Measurements from ENCODE around the gene KLHL6.

KLHL6 gene

DNA sequence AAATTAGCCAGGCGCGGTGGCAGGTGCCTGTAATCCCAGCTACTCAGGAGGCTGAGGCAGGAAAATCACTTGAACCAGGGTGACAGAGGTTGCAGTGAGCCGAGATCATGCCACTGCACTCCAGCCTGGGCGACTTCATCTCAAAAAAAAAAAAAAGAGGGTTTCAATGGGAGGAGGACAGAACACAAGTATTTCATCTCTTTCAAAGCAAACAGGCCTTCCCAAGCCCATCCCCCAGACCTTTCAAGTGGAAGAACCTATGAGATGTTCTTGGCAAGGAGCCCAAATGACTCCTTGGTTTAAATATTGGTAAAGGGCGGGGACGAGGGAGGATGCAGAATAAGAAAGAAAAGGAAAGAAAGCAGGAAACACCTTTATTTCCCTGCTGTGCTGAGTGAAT, 64.9 kb downstream of the KLHL6 start:
- no peak overlapping the region for H3K4me3 ChIP-seq (ENCODE audit: low read length)
- DNase-seq (ENCODE audit: low read depth), result no peak
- TF ChIP-seq, protein P1, sequence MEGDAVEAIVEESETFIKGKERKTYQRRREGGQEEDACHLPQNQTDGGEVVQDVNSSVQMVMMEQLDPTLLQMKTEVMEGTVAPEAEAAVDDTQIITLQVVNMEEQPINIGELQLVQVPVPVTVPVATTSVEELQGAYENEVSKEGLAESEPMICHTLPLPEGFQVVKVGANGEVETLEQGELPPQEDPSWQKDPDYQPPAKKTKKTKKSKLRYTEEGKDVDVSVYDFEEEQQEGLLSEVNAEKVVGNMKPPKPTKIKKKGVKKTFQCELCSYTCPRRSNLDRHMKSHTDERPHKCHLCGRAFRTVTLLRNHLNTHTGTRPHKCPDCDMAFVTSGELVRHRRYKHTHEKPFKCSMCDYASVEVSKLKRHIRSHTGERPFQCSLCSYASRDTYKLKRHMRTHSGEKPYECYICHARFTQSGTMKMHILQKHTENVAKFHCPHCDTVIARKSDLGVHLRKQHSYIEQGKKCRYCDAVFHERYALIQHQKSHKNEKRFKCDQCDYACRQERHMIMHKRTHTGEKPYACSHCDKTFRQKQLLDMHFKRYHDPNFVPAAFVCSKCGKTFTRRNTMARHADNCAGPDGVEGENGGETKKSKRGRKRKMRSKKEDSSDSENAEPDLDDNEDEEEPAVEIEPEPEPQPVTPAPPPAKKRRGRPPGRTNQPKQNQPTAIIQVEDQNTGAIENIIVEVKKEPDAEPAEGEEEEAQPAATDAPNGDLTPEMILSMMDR (conservative IDR thresholded peaks at IDR 0.05; ENCODE audit: low read depth, low read length), result no peak

DNA sequence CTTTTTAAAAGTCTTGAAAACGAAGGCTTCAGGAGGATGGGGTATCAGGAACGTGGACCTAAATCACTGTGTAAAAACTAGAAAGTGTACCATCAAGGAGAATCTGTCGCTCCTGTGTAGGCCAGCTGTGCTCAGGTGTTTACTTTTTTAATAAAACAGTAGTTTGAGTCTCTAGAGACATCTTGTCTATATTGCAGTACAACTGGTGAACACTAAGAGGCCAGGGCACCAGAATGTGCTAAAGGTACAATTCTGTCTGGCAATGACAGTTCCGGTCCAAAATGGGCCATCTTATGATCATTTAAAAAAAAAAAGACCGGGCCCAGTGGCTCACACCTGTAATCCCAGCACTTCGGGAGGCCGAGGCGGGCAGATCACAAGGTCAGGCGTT, 65.3 kb downstream of the KLHL6 start:
- no peak for DNase-seq (ENCODE audit: low read depth)
- TF ChIP-seq, protein P1 (conservative IDR thresholded peaks at IDR 0.05; ENCODE audit: low read depth, low read length), result no peak
- H3K4me3 ChIP-seq (ENCODE audit: low read length), result no peak overlapping the region

DNA sequence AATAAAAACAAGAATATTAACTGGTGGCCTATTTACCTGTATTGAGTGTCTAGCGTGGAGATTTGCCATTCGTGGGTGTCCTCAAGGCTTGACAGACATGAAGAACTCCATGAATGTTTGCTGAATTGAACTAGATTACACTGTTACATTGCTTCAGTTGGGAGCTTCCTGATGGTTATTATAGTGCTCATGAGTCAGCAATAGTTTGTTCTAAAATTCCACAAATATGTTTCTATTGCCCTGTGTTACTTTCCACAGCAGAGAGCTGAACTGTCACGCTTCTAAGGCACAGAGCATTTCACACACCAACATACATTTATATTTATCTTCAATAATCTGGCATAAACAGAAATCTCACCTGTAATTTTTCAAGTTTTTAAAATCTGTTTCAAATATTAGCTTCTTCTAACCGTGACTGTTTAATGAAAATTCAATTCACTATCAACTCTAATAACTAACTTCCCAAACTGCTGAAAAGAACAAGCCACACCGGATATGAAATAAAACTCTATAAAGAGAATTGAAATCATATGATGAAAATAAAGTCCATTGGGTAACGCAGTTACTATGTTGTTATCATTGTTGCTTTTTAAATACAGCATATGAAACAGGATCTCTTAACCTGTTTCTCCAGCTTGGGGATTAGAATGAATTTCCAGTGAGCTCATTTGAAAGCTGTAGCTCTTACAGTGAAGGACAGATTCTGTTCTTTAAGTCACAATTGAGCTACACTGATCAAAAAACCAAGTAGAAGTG, 65.9 kb downstream of the KLHL6 start:
- H3K4me3 ChIP-seq (ENCODE audit: low read length), result no peak overlapping the region
- no peak for DNase-seq (ENCODE audit: low read depth)
- TF ChIP-seq, protein P1 (conservative IDR thresholded peaks at IDR 0.05; ENCODE audit: low read depth, low read length), result no peak

DNA sequence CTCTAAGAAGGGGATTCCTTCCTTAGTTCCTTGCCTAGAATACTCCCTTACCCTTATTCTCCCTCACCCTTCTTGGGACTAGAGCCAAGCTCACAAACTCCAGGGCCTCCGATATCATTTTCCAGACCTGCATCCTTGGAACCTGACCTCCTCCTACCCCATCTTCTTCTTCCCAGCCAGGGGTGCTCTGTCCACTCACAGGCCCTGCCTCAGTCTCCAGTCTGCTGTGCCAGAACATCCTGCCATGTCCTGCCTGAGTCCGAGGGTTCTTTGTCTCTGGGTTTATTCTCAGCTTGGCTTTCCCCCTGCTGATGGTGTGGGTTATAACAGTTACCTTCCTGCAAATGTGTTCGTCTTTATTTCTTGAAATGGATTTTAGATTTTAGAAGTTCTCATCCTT, 67.2 kb downstream of the KLHL6 start:
- DNase-seq (ENCODE audit: low read depth), result no peak
- H3K4me3 ChIP-seq (ENCODE audit: low read length), result no peak overlapping the region
- TF ChIP-seq, protein P1 (conservative IDR thresholded peaks at IDR 0.05; ENCODE audit: low read depth, low read length), result no peak

DNA sequence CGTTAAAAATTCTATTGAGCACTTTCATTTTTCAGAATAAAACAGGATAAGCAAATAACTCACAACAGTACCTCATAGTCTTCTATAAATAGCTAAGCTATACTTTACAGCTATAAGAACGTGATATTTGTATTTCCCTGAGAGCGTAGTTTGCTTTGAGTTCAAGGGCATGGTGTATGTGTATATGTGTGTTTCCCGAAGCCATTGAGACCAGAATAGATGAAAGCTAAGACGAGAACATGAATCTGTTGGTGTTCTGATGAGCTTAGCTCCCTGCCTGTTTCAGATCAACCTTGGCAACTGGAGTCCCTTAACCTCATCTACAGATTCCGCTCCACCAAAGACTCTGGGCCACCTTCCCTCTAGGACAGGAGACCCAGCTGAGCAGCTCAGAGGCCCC, 67.6 kb downstream of the KLHL6 start:
- TF ChIP-seq, protein P1 (conservative IDR thresholded peaks at IDR 0.05; ENCODE audit: low read depth, low read length), result no peak
- no peak overlapping the region for H3K4me3 ChIP-seq (ENCODE audit: low read length)
- no peak for DNase-seq (ENCODE audit: low read depth)

DNA sequence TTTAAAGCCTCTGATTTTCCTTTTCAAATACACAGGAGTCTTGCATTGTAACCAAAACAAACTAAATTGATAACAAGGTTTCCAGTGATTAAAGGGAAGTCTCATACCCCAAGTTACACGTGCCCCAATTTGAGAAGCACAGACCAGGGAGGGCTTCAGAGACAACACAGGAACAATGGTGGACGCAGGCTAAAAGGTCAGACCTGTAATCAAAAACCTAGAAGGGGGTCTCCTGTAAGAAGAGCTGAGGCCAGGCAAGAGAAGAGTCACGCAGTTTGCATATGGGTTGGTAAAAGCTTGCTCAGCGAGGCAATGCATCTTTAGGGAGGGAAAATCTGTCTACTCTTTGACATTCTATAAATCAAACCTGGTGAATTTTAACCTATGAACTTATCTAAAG, 68.5 kb downstream of the KLHL6 start:
- no peak for DNase-seq (ENCODE audit: low read depth)
- TF ChIP-seq, protein P1 (conservative IDR thresholded peaks at IDR 0.05; ENCODE audit: low read depth, low read length), result no peak
- H3K4me3 ChIP-seq (ENCODE audit: low read length), result no peak overlapping the region

DNA sequence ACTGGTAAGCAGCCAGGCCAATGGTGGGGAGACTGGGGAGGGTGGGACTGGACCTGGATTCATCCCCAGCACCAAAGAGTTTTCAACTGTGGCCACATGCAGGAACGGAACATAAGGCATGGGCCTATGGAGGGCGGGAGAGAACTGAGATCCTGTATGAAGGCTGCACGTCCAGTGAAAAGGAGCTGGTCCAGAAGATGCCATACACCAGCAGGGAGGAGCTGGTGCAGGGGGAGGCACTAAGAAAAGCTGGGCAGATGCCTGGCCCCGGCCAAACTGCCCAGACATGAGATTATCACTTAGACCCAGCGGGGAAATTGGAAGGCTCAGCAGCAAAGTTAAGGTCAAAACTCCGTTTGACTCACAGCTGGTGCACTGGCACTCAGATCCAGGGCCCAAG, 69.0 kb downstream of the KLHL6 start:
- TF ChIP-seq, protein P1 (conservative IDR thresholded peaks at IDR 0.05; ENCODE audit: low read depth, low read length), result no peak
- DNase-seq (ENCODE audit: low read depth), result no peak
- no peak overlapping the region for H3K4me3 ChIP-seq (ENCODE audit: low read length)
